Transverse colon (tissue), 3 donors: ENCODE data around the gene MAP2K4.

Experiments
- CTCF ChIP-seq, 5 experiments: fragments of 200-600 bp in 3 of 5; fragments of 450-650 bp in 2 of 5; sonication (generic) in 3 of 5; IDR thresholded peaks; 1 replicate in 2 of 5; 2 replicates in 3 of 5; pipeline ENCODE4 v1.5.1; 2016 to 2017; ENCODE audit warnings: antibody characterized with exemption in 5 of 5, inconsistent platforms in 3 of 5, mild to moderate bottlenecking in 2 of 5, moderate library complexity in 1 of 5
- EP300 ChIP-seq: sonication (generic); formaldehyde crosslinking; IDR thresholded peaks from one replicate; pipeline ENCODE4 v1.6.1; 2017; ENCODE audit warnings: antibody characterized with exemption, low read depth

- TF ChIP-seq CTCF (IDR thresholded peaks at IDR 0.05) (no peak), EP300 (no peak)
Measured at GRCh38 chr17:12128946-12129345, 108.3 kb downstream of the MAP2K4 start.
